ENCODE measurements around the gene HYAL2.
A peak's percentile ranks its signal among the peaks of the same experiment; 100 is the strongest.

Gene HYAL2

DNA sequence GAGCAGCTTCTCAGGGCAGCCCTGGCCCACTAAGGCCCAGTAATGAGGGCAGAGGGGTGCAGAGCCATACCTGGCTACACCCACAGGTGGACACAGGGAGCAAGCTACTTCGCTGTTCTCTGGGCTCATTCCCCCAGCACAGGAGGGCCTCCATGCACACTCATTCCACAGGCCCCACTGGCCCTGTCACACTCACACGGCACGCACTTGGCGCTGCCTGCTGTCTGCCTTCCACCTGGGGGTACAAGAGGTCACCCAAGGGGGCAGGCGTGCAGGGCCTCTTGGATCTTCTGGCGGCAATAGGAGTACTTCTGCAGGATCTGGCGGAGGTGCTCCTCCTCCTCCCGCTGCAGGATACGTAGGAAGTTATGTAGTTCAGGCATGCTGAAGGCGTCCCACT is 7.8 kb upstream of the HYAL2 start:
- no peak overlapping the region for H3K27ac ChIP-seq
- H3K4me3 ChIP-seq (ENCODE audit: low read depth, low read length), result no peak overlapping the region
- TF ChIP-seq, protein P1, sequence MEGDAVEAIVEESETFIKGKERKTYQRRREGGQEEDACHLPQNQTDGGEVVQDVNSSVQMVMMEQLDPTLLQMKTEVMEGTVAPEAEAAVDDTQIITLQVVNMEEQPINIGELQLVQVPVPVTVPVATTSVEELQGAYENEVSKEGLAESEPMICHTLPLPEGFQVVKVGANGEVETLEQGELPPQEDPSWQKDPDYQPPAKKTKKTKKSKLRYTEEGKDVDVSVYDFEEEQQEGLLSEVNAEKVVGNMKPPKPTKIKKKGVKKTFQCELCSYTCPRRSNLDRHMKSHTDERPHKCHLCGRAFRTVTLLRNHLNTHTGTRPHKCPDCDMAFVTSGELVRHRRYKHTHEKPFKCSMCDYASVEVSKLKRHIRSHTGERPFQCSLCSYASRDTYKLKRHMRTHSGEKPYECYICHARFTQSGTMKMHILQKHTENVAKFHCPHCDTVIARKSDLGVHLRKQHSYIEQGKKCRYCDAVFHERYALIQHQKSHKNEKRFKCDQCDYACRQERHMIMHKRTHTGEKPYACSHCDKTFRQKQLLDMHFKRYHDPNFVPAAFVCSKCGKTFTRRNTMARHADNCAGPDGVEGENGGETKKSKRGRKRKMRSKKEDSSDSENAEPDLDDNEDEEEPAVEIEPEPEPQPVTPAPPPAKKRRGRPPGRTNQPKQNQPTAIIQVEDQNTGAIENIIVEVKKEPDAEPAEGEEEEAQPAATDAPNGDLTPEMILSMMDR (IDR thresholded peaks at IDR 0.05; ENCODE audit: low read depth, low read length), result no peak
- peaks cover 74% of the 10 kb centered on the region for H3K36me3 ChIP-seq
- DNase-seq, result no peak
- H3K9me3 ChIP-seq (ENCODE audit: severe bottlenecking), result no peaks in the 10 kb centered on the region
- H3K27me3 ChIP-seq (ENCODE audit: insufficient read depth, low read depth, severe bottlenecking), result no peaks in the 10 kb centered on the region

DNA sequence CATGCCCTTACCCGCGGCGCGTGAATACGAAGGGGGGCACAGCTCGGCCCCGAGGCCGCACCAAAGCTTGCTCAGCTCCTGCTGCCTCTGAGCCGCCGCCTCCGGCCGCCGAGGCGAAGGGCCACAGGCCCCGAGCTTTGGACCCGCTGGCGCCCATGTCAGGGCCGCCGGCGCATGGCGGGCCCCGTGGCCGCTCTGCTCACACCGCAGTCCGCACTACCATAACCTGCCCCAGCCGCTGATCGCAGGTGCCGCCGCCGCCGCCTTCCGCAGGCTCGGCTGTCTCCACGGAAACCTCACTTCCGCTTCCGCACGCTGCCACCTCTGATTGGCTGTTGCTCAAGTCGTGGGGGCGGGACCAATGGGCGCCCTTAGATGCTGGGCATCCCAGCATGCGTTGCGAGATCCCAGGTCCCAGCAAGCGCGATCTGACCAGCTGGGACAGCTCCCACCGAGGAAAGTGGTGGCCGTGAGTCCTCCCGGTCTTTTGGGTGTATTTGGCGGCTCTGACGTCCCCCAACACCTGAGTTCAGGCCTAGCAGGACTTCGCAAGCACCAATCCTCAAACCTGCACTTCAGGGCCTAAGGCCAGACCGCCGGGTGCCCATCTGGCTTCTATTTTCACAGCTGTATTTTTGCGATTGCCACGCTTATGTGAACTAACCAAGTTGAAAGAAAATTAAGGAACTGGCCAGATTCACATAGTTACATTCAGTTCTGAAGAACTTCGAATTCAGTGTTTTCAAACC is 5.6 kb upstream of the HYAL2 start, which contains the start of gene TUSC2:
Gene TUSC2, minus strand, starts transcription at position 281 of the 749 bp plus-strand sequence. Its CDS starts 124 bp downstream, at position 157.
- peaks cover 67% of the 10 kb centered on the region for H3K36me3 ChIP-seq
- no peaks in the 10 kb centered on the region for H3K27me3 ChIP-seq (ENCODE audit: insufficient read depth, low read depth, severe bottlenecking)
- H3K4me3 ChIP-seq (ENCODE audit: low read depth, low read length), result peak within 1 kb of the TSS; percentile 71
- H3K27ac ChIP-seq, result peak within 1 kb of the TSS; percentile 81
- TF ChIP-seq, protein P1 (IDR thresholded peaks at IDR 0.05; ENCODE audit: low read depth, low read length), result no peak
- peak; percentile 97 for DNase-seq
- H3K9me3 ChIP-seq (ENCODE audit: severe bottlenecking), result no peaks in the 10 kb centered on the region

DNA sequence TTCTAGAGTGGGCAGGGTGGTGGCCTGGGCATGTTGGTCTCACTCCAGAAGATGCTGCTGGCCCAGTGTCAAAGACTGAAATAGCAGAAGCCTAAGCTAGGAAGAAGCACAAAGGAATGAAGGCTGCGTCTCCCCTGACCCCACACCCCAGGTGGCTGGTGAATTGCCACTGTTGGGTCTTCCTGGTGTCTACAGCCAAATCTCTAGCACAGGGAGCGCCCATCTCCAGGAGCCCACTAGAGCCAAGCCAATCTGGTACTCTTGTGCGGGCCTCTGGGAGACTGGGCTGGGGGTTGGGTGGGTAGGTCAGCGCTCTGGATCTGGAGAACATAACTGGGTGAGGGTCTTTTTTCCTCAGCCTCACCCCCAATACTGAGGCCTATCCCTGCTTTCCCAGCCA is 4.6 kb upstream of the HYAL2 start:
- Histone ChIP-seq H3K36me3 (peaks cover 57% of the 10 kb centered on the region), H3K27me3 (ENCODE audit: insufficient read depth, low read depth, severe bottlenecking) (no peaks in the 10 kb centered on the region), H3K9me3 (ENCODE audit: severe bottlenecking) (no peaks in the 10 kb centered on the region), H3K4me3 (ENCODE audit: low read depth, low read length) (peak overlapping the region; percentile 71), H3K27ac (peak overlapping the region; percentile 81; the same call in 1 of the 2 replicates)
- no peak for DNase-seq
- TF ChIP-seq, protein P1 (IDR thresholded peaks at IDR 0.05; ENCODE audit: low read depth, low read length), result no peak

DNA sequence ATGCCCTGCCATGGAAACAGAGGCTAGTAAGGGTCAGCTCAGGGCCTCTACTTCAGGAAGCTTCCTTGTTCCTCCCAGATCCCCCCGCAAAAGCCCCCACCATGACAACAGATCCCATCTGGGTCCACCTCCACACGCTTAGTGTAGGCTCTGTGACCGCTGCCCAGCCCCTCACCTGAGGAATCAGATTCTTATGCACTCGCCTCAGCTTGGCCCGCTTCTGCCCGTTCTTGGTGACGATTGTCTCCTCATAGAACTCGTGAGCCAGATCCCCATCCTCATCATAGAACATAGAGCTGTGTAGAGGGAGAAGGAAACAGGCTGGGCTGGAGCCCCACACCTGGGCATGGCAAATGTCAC is 3.6 kb upstream of the HYAL2 start:
- Histone ChIP-seq H3K9me3 (ENCODE audit: severe bottlenecking) (no peaks in the 10 kb centered on the region), H3K27ac (no peak overlapping the region)

DNA sequence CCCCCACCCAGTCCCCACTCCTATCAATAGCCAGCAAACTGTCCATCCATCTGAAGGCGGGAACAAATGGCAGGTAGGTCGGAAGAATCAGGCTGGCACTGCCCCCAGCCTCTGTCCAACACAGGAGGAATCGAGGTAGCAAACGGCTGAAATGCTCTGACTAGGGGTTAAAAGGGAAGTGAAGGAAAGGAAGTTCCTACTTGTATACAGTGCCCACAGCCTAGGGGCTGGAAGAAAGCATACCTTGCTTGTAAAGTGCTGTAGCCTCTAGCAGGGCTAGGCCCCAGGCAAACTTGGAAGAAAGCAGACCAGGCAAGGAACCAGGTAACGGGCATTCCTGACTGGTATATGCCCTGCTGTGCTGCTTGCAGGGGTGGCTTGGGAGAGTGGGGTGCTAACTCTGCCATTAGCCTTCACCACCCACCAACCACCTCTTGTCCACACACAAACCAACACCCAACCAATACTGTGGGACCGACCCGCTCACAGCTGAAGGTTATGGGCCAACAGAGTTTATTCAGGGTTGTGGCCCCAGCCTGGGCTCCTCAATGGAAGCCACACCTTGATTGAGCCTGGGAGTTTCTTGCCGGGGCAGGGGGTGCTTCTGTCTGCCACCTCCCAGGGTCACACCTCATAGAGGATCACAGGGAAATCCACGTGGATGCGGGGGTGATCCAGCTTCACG is 3.1 kb upstream of the HYAL2 start:
- no peaks in the 10 kb centered on the region for H3K27me3 ChIP-seq (ENCODE audit: insufficient read depth, low read depth, severe bottlenecking)
- no peaks in the 10 kb centered on the region for H3K9me3 ChIP-seq (ENCODE audit: severe bottlenecking)
- no peak overlapping the region for H3K27ac ChIP-seq
- no peak overlapping the region for H3K4me3 ChIP-seq (ENCODE audit: low read depth, low read length)
- DNase-seq, result no peak
- peaks cover 42% of the 10 kb centered on the region for H3K36me3 ChIP-seq
- TF ChIP-seq, protein P1 (IDR thresholded peaks at IDR 0.05; ENCODE audit: low read depth, low read length), result no peak

More for the DNA sequence above, 3.6 kb upstream of the HYAL2 start:
- Histone ChIP-seq H3K27me3 (ENCODE audit: insufficient read depth, low read depth, severe bottlenecking) (no peaks in the 10 kb centered on the region), H3K36me3 (peaks cover 47% of the 10 kb centered on the region), H3K4me3 (ENCODE audit: low read depth, low read length) (no peak overlapping the region)
- TF ChIP-seq, protein P1 (IDR thresholded peaks at IDR 0.05; ENCODE audit: low read depth, low read length), result no peak
- no peak for DNase-seq

Measured in WERI-Rb-1 (cell line).